Measurements from ENCODE around the gene PPFIA1.

The PPFIA1 gene

GRCh38 chr11:70267405-70267950 is 3.0 kb upstream of the PPFIA1 start:
- Histone ChIP-seq H3K4me1 (ENCODE audit: insufficient read depth, poor library complexity, severe bottlenecking) (peaks cover 2% of the 10 kb centered on the region), H3K36me3 (ENCODE audit: low read depth) (peaks cover 6% of the 10 kb centered on the region), H3K4me3 (ENCODE audit: severe bottlenecking) (no peak overlapping the region), H3K9me3 (ENCODE audit: severe bottlenecking) (no peaks in the 10 kb centered on the region), H3K27ac (ENCODE audit: poor library complexity, severe bottlenecking) (no peak overlapping the region), H3K27me3 (ENCODE audit: insufficient read depth, poor library complexity, severe bottlenecking) (no peaks in the 10 kb centered on the region)
- no peak for TF ChIP-seq CTCF (IDR thresholded peaks at IDR 0.05; ENCODE audit: poor library complexity, severe bottlenecking)
- no peak for DNase-seq (ENCODE audit: low spot score)
- no peak for ATAC-seq (ENCODE audit: low read depth)

GRCh38 chr11:70268526-70268925 is 2.0 kb upstream of the PPFIA1 start:
- no peak for TF ChIP-seq CTCF (IDR thresholded peaks at IDR 0.05; ENCODE audit: poor library complexity, severe bottlenecking)
- H3K27ac ChIP-seq (ENCODE audit: poor library complexity, severe bottlenecking): no peak overlapping the region
- H3K9me3 ChIP-seq (ENCODE audit: severe bottlenecking): no peaks in the 10 kb centered on the region
- DNase-seq (ENCODE audit: low spot score): no peak
- peaks cover 16% of the 10 kb centered on the region for H3K36me3 ChIP-seq (ENCODE audit: low read depth)
- peaks cover 2% of the 10 kb centered on the region for H3K4me1 ChIP-seq (ENCODE audit: insufficient read depth, poor library complexity, severe bottlenecking)
- no peak for ATAC-seq (ENCODE audit: low read depth)
- H3K4me3 ChIP-seq (ENCODE audit: severe bottlenecking): no peak overlapping the region
- H3K27me3 ChIP-seq (ENCODE audit: insufficient read depth, poor library complexity, severe bottlenecking): no peaks in the 10 kb centered on the region

GRCh38 chr11:70270877-70271648 is 573 bp downstream of the PPFIA1 start:
- H3K27me3 ChIP-seq (ENCODE audit: insufficient read depth, poor library complexity, severe bottlenecking): no peaks in the 10 kb centered on the region
- no peak for DNase-seq (ENCODE audit: low spot score)
- H3K27ac ChIP-seq (ENCODE audit: poor library complexity, severe bottlenecking): peak overlapping the region; percentile 46
- peak overlapping the region; percentile 88 for H3K4me3 ChIP-seq (ENCODE audit: severe bottlenecking)
- peaks cover 29% of the 10 kb centered on the region for H3K36me3 ChIP-seq (ENCODE audit: low read depth)
- TF ChIP-seq CTCF (IDR thresholded peaks at IDR 0.05; ENCODE audit: poor library complexity, severe bottlenecking): no peak
- H3K4me1 ChIP-seq (ENCODE audit: insufficient read depth, poor library complexity, severe bottlenecking): peaks cover 2% of the 10 kb centered on the region
- ATAC-seq (ENCODE audit: low read depth): peak; percentile 37; the same call in 2 of the 3 replicates
- H3K9me3 ChIP-seq (ENCODE audit: severe bottlenecking): no peaks in the 10 kb centered on the region

- Histone ChIP-seq H3K27ac (ENCODE audit: poor library complexity, severe bottlenecking) (no peak overlapping the region), H3K9me3 (ENCODE audit: severe bottlenecking) (no peaks in the 10 kb centered on the region), H3K27me3 (ENCODE audit: insufficient read depth, poor library complexity, severe bottlenecking) (no peaks in the 10 kb centered on the region), H3K4me1 (ENCODE audit: insufficient read depth, poor library complexity, severe bottlenecking) (peaks cover 2% of the 10 kb centered on the region), H3K36me3 (ENCODE audit: low read depth) (peaks cover 32% of the 10 kb centered on the region), H3K4me3 (ENCODE audit: severe bottlenecking) (peak overlapping the region; percentile 88)
- ATAC-seq (ENCODE audit: low read depth) (no peak), DNase-seq (ENCODE audit: low spot score) (no peak)
- TF ChIP-seq CTCF (IDR thresholded peaks at IDR 0.05; ENCODE audit: poor library complexity, severe bottlenecking): no peak
Measured at GRCh38 chr11:70271649-70271953, 1.1 kb downstream of the PPFIA1 start.

GRCh38 chr11:70272009-70272408 is 1.5 kb downstream of the PPFIA1 start:
- peaks cover 2% of the 10 kb centered on the region for H3K4me1 ChIP-seq (ENCODE audit: insufficient read depth, poor library complexity, severe bottlenecking)
- H3K36me3 ChIP-seq (ENCODE audit: low read depth): peaks cover 33% of the 10 kb centered on the region
- H3K27me3 ChIP-seq (ENCODE audit: insufficient read depth, poor library complexity, severe bottlenecking): no peaks in the 10 kb centered on the region
- DNase-seq (ENCODE audit: low spot score) (no peak), ATAC-seq (ENCODE audit: low read depth) (no peak)
- no peaks in the 10 kb centered on the region for H3K9me3 ChIP-seq (ENCODE audit: severe bottlenecking)
- H3K4me3 ChIP-seq (ENCODE audit: severe bottlenecking): no peak overlapping the region
- no peak for TF ChIP-seq CTCF (IDR thresholded peaks at IDR 0.05; ENCODE audit: poor library complexity, severe bottlenecking)
- H3K27ac ChIP-seq (ENCODE audit: poor library complexity, severe bottlenecking): no peak overlapping the region

Data from RWPE2 (cell line).